HG03575 (cell line): Measurements from ENCODE around the gene FBXL7.

Experiments used
- ATAC-seq: cut with Tn5 transposase; IDR thresholded peaks from one replicate; pipeline ENCODE4 v1.9.1; 2021; ENCODE audit not compliant: unreplicated experiment, insufficient number of reproducible peaks, low FRiP score; ENCODE audit errors: extremely low read depth

Gene FBXL7

GRCh38 chr5:15529821-15530220 lies 29.8 kb downstream of the FBXL7 start:
- no peak for ATAC-seq

GRCh38 chr5:15533129-15533893 lies 33.3 kb downstream of the FBXL7 start:
- ATAC-seq, result no peak

GRCh38 chr5:15535938-15536337 lies 36.0 kb downstream of the FBXL7 start:
- no peak for ATAC-seq

- no peak for ATAC-seq
Measured at GRCh38 chr5:15538516-15538915, 38.5 kb downstream of the FBXL7 start.

GRCh38 chr5:15539951-15540350 lies 40.0 kb downstream of the FBXL7 start:
- ATAC-seq, result no peak

GRCh38 chr5:15544039-15544438 lies 44.1 kb downstream of the FBXL7 start:
- ATAC-seq, result no peak

GRCh38 chr5:15545082-15545481 lies 45.1 kb downstream of the FBXL7 start:
- ATAC-seq, result no peak

- no peak for ATAC-seq
Measured at GRCh38 chr5:15547261-15547839, 47.4 kb downstream of the FBXL7 start.

- ATAC-seq, result no peak
Measured at GRCh38 chr5:15549961-15550360, 50.0 kb downstream of the FBXL7 start.

- no peak for ATAC-seq
Measured at GRCh38 chr5:15550502-15551112, 50.6 kb downstream of the FBXL7 start.

GRCh38 chr5:15551113-15551504 lies 51.1 kb downstream of the FBXL7 start:
- no peak for ATAC-seq

- no peak for ATAC-seq
Measured at GRCh38 chr5:15554542-15554941, 54.6 kb downstream of the FBXL7 start.

- no peak for ATAC-seq
Measured at GRCh38 chr5:15555176-15555575, 55.2 kb downstream of the FBXL7 start.

GRCh38 chr5:15558240-15558639 lies 58.3 kb downstream of the FBXL7 start:
- ATAC-seq, result no peak

- ATAC-seq, result no peak
Measured at GRCh38 chr5:15558681-15559080, 58.7 kb downstream of the FBXL7 start.

- ATAC-seq, result no peak
Measured at GRCh38 chr5:15560421-15560820, 60.4 kb downstream of the FBXL7 start.

- ATAC-seq, result no peak
Measured at GRCh38 chr5:15564523-15564922, 64.5 kb downstream of the FBXL7 start.

GRCh38 chr5:15564957-15565356 lies 65.0 kb downstream of the FBXL7 start:
- no peak for ATAC-seq

GRCh38 chr5:15566306-15566705 lies 66.3 kb downstream of the FBXL7 start:
- ATAC-seq, result no peak

GRCh38 chr5:15566789-15567188 lies 66.8 kb downstream of the FBXL7 start:
- ATAC-seq, result no peak
